HG02759 (cell line): ENCODE data around the gene MCRIP2.

Experiments used
- ATAC-seq: cut with Tn5 transposase; IDR thresholded peaks from one replicate; pipeline ENCODE4 v1.9.1; 2021; ENCODE audit warnings: mild to moderate bottlenecking, moderate library complexity; ENCODE audit not compliant: unreplicated experiment

MCRIP2 gene

DNA sequence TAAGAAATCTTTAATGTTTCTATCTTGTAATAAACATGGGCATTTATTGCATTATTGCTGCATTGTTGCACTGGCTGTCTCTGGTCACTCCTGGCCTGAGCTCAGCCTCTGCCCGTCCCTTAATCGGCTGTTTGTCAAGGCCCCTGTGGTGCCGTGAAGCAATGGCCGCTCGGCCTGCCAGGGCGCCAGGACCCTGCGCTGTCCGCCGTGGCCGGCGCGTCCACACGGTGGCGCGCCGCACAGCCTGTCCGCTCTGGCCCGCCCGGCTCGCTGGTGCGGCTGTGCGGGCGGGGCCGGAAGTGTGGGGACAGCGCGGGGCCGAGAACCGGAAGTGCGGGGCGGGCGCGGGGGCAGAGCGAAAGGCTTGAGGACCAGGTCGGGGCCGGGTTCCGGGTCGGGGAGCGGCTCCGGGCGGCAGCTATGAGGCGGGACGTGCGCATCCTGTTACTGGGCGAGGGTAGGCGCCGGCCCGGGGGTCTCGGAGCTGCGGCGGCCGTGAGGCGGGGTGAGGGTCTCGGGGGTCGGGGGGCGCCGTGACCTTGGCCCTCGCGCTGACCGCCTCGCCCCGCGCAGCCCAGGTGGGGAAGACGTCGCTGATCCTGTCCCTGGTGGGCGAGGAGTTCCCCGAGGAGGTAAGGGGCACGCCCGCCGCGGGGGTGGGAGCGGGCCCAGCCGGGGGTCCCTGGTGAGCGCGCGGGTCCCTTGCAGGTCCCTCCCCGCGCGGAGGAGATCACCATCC is 26.3 kb downstream of the MCRIP2 start, which contains the start of gene RHOT2:
Gene RHOT2 (plus strand): TSS at position 353 of the 739 bp plus-strand sequence. CDS start 68 bp downstream, at position 421.
- peak; percentile 91 for ATAC-seq

DNA sequence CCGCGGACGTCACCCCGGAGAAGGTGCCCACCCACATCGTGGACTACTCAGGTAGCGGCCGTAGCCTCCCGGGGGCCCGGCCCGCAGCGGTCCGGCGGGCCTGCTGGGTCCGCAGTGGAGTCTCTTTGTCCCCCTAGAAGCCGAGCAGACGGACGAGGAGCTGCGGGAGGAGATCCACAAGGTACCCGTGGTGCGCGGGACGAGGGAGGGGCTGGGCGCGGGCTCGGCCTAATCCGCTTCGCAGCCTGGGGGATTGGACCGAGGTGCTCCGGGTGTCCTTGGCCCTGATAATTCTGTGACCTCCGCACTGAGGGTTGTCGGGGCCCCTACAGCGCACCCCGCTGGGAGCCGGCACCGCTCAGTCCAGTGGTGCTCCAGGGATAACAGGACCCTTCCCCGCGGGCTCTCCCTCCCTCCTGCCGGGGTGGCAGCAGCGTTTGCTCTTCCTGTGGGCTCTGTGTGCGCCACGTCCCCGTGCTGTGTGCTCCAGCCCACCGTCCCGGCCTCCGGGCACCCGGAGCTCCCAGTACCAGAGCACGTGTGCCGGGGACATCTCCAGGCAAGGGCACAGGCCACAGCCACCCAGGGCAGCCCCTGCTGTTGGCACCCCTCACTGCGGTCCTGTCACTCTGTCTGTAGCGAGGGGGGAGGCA is 27.0 kb downstream of the MCRIP2 start:
- ATAC-seq, result no peak

DNA sequence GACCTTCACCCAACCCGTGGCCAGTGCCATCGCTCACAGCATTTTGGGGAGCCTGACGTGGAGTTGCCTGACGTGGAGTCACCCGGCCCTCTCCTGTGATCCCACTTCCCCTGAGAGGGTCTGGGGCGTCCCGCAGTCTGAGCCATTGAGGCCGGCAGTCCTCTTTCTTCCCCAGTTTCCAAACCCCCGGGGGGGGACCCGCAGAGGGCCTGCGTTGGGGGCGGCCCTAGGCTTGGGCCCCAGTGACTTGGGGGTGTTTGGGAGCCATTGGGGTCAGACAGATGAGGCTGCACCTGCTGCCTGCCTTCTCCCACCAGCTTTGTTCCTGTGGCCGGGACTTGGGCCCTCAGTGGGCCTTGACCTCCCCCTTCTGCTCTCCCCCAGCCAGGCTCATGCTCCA is 28.0 kb downstream of the MCRIP2 start:
- no peak for ATAC-seq

DNA sequence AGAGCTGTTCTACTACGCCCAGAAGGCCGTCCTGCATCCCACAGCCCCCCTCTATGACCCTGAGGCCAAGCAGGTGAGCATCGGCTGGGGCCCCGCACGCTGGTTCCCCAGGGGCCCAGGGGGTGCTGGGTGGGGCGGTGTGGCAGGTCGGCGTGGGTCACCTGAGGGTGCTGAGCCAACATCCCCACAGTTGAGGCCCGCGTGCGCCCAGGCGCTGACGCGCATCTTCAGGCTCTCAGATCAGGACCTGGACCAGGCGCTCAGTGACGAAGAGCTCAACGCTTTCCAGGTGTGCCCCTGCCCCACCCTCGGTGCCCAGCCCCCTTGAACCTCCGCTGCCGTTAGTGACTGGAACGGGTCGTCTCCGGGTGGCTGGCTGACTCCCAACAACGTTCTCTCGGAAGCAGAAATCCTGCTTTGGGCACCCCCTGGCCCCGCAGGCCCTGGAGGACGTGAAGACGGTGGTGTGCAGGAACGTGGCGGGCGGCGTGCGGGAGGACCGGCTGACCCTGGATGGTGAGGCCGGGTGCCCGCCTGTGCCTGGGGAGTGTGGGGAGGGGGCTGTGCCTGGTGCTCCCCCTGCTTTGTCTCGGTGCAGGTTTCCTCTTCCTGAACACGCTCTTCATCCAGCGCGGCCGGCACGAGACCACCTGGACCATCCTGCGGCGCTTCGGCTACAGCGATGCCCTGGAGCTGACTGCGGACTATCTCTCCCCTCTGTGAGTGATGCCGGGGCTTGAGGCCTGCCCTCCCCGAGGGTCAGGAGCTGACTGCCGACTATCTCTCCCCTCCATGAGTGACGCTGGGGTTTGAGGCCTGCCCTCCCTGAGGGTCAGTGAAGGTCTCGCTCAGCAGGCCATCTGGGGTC is 29.1 kb downstream of the MCRIP2 start:
- no peak for ATAC-seq

DNA sequence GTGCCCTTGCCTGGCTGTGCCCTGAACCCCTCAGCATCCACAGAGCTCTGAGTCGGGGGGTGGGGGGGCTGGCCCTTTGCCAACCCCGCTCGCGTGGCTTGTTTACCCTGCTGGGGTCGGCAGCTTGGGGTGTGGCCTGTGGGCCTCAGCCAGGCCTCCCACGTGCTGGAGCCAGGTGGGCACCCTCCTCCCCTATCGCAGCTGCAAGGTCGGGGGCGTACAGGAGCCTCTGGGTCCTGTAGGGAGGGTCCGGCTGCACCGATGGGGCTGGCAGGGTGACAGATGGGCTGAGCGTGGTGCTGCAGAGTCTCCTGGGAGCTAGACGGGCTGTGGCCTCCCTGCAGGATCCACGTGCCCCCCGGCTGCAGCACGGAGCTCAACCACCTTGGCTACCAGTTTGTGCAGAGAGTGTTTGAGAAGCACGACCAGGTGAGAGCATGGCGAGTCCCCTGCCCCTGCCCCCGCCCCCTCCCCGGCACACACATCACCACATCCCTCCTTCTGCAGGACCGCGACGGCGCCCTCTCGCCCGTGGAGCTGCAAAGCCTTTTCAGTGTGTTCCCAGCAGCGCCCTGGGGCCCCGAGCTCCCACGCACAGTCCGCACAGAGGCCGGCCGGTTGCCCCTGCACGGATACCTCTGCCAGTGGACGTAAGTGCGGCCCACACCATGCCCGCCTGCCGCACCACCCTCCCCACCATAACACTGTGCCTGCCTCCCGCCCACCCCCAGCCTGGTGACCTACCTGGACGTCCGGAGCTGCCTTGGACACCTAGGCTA is 29.9 kb downstream of the MCRIP2 start:
- no peak for ATAC-seq

DNA sequence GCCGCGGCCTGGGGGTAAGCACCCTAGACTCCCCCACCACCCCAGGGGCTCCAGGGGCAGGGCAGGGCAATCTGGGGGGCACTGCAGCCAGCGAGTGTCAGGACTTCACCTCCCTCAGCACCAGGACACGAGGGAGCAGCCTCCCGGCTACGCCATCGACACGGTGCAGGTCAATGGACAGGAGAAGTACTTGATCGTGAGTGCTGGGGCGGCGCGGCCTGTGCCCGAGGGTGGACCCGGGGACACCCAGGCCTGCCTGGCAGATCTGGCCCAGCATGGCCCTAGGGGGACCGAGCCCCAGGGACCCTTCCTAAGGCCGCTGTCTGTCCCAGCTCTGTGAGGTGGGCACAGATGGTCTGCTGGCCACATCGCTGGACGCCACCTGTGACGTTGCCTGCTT is 30.7 kb downstream of the MCRIP2 start:
- ATAC-seq, result no peak

DNA sequence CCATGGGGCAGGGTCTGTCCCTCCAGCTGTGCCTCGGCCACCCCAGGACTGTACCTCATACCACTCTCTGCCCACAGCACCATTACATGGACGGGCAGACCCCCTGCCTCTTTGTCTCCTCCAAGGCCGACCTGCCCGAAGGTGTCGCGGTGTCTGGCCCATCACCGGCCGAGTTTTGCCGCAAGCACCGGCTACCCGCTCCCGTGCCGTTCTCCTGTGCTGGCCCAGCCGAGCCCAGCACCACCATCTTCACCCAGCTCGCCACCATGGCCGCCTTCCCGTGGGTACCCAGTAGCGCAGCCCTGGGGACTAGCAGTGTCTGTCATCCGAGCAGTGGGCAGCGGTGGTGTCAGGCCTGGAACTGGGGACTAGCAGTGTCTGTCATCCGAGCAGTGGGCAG is 31.2 kb downstream of the MCRIP2 start:
- ATAC-seq, result no peak

DNA sequence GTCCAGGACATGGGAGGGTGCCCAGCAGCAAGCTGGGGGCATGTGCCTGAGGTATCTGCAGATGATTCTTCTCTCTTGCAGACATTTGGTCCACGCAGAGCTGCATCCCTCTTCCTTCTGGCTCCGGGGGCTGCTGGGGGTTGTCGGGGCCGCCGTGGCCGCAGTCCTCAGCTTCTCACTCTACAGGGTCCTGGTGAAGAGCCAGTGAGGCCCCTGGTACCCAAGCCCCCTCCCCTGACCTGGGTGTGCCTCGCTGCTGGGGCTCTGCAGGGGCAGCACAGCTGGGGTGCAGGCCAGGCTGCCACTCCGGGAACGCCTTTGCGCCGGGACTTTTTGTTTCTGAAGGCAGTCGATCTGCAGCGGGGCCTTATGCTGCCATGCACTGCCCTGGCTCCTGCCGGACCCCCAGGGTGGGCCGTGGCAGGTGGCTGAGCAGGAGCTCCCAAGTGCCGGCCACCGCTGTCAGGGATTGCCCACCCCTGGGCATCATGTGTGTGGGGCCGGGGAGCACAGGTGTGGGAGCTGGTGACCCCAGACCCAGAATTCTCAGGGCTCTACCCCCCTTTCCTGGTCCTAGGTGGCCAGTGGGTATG is 31.9 kb downstream of the MCRIP2 start:
- ATAC-seq, result no peak

DNA sequence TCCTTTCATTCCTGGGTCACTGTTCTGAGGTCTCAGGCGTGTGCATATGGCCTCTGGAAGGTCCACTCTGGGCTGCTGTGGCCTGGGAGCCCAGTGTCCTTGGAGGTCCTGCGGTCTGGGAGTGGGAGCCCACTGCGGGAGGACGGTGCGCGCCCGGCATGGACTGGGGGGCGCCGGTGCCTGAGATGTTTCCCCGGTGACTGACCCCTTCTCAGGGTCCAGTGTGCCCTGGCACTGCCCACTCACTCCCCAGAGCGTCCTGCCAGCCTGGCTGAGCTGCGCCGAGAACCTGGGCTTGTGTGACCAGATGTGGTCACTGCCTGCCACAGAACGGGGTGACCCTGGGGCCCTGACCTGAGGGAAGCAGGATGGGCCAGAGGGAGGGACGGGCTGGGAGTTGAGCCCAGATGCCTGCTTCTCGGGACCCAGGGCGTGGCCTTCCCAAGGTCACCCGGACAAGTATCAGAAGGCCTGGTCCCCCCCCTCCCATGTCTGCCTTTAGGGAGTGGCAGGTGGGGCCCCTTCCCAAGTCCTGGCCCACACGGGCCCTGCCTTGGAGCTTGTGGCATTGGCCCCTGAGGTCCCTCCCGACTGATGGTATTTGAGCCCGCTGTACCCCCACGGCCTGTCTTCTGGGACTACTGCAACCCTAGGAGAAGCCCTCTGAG is 32.7 kb downstream of the MCRIP2 start:
- no peak for ATAC-seq

DNA sequence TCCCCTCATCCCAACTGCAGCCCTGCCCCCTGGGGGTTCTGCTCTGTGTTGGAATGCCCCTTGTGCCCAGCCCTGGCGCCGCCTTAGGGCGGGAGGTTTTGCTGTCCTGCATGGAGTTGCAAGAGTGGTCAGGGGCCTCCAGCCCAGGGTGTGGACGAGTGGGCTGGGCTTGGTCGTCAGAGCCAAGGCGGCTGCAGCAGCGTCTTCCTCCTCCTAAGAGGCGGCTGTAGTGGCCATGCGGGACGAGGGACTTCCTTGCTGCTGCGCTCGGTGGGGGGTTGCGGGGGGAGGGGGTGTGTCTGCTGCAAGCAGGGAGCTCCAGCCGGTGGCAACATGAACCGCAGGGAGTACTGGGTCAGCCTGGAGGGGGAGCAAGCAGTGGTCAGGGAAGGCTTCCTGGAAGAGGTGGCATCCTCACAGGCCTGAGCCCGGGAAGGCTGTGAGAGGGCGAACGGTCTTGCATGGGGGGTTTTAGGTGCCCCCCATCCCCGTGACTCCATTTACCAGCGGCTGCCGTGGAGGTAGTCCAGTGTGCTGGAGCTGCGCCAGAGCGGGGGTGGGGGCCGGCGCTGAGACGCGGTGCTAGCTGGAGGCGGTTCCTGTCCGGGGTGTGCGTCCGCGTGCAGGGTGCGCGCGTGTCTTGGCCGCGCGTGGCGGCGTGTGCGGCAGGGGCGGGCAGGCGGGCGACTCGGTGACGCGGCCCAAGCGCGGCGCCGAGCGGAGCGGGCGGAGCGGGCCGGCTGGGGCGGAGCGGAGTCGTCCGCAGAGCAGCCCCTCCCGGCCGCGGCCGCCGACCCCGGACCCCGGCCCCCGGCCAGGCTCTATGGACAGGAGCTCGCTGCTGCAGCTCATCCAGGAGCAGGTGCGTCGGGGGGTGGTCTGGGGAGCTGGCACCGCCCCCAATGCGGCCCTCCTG is 33.6 kb downstream of the MCRIP2 start, which contains the start of gene RHBDL1:
Gene RHBDL1 (plus strand): TSS at position 704 of the 916 bp plus-strand sequence. CDS start 120 bp downstream, at position 824.
- ATAC-seq, result no peak

DNA sequence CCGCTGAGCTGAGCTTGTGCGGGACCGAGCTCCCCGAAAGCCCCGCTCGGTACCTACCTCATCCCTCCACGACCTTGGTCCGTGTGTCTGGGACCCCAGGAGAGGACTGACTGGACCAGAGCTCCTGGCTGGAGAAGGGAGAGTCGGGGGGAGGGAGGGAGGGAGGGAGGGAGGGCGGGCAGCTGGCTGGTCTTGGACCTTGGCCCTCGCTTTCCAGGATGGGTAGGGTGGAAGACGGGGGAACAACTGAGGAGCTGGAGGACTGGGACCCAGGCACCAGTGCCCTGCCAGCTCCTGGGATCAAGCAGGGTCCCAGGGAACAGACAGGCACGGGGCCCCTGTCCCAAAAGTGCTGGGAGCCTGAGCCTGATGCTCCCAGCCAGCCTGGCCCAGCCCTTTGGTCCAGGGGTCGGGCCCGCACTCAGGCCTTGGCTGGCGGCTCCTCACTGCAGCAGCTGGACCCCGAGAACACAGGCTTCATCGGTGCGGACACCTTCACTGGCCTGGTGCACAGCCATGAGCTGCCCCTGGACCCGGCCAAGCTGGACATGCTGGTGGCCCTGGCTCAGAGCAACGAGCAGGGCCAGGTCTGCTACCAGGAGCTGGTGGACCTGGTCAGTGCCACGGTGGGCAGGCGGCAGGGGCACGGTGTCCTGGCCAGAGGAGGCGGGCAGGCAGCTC is 34.4 kb downstream of the MCRIP2 start:
- ATAC-seq, result no peak

DNA sequence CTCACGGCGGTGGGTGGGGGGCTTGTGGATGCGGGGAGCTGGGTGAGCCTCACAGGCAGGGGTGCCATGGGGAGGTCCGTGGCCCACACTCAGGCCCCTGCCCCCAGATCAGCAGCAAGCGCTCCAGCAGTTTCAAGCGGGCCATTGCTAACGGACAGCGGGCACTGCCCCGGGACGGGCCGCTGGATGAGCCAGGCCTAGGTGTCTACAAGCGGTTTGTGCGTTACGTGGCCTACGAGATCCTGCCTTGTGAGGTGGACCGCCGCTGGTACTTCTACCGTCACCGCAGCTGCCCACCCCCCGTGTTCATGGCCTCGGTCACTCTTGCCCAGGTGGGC is 34.9 kb downstream of the MCRIP2 start:
- ATAC-seq, result no peak

DNA sequence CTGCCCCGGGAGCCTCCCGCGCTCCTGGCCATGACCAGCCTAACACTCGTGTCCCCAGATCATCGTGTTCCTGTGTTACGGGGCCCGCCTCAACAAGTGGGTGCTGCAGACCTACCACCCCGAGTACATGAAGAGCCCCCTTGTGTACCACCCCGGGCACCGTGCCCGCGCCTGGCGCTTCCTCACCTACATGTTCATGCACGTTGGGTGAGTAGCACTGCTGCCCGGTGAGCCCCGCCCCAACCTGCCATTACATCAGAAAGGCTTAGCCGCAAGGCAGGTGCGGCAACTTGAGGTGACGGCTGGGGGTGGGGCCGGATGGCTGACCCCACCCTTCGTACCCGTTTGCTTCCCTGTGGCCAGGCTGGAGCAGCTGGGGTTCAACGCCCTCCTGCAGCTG is 35.3 kb downstream of the MCRIP2 start:
- no peak for ATAC-seq

DNA sequence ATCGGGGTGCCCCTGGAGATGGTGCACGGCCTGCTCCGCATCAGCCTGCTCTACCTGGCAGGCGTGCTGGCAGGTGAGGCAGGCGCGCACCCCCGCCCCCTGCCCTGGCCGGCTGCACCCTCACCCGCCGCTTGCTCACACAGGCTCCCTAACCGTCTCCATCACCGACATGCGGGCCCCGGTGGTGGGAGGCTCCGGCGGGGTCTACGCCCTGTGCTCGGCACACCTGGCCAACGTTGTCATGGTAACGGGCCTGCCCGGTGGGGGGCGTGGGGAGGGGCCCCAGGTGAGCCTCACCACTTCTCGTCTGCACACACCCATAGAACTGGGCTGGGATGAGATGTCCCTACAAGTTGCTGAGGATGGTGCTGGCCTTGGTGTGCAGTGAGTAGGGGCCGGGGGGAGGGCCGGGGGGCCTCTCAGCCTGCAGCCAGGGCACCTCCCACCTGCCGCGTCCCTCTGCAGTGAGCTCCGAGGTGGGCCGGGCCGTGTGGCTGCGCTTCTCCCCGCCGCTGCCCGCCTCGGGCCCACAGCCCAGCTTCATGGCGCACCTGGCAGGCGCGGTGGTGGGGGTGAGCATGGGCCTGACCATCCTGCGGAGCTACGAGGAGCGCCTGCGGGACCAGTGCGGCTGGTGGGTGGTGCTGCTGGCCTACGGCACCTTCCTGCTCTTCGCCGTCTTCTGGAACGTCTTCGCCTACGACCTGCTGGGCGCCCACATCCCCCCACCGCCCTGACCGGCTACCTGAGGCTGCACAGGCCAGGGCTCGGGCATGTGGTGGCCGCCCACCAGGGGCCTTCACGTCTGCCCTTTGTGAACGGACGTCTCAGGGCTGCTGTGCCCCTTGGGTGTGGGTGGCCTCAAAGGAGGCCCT is 35.9 kb downstream of the MCRIP2 start:
- no peak for ATAC-seq

DNA sequence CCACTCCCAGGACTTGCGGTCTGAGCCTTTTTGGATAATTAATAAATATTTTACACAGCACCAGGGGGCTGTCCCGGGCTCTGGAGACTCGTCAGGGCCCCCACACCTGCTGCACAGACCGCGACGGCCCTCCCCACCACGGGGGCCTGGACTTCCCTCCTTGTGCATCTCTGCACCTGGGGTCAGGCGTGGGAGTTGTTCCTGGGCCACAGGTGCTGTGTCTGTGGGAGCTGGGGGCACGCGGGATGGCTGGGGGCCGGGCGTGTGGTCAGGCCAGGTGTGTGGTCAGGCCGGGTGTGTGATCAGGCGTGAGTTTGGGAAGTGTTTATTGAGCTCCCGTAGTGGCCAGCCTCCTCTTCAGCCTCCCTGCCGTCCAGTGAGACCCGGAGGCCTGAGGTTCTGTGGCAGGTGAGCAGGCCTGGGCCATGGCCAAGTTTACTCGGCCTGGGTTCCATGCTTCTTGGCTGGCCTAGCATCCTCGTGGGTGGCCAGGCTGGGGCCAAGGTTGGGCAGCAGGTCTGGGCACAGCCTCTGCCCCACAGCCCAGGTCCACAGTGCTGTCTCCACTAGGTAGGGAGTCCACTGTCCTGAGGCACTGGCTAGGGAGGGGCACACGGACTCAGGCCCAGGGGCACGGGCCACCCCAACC is 36.7 kb downstream of the MCRIP2 start:
- no peak for ATAC-seq

DNA sequence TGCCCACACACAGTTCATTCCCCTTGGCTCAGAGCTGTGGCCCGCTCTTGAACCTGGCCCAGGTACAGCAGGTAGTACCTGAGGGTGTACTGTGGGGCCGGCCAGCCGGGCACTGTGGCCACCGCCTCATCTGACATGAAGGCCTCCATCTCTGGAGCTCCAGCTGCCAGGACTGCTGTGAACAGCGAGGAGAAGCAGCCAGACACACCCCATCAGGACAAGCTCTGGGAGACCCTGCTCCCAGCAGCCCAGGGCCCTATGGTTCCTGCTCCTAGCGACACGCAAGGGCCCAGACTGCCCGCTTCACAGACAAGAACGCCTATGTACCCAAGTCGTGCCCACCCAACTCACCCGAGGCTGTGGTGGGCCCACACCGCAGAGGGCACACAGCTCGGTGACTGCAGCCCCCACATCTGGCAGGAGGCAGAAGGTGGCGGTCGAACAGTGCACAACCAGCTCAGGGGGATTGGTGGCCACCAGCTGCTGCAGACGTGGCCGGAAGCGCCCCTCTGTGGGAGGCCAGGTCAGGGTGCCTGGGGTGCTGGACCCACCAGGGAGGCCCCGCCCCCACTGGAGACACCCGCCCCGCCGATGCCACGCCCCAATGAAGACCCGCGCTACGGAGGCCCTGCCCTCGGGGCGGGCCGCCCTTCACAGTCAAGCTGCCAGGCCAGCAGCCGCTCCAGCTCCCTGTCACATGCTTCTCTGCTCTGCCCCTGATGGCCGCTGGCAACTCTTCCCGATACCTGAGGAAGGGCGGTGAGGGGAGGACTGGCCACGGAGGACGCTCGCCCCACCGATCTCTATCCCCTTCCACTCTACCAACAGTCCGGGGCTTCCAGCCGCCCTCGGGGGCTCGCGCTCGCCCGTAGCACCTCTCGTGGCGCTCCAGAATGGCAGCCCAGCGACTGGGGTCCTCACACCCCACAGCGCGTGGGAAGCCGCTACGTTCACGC is 37.5 kb downstream of the MCRIP2 start:
- ATAC-seq, result peak; percentile 7
